GM12878 (cell line): Measurements from ENCODE around the gene AP3S1. TPM values are rescaled to one million over a fixed set of nuclear protein-coding genes. Genes with fewer than 3 reads are reported as not detected.

Source experiments
- ATAC-seq: fragments of 200-7000 bp; cut with Tn5 transposase; 3 replicates; pipeline ENCODE4 v1.9.1; 2020; ENCODE audit warnings: mild to moderate bottlenecking, moderate library complexity
- BruUV-seq: library from RNA; stranded (reverse); fragments of 400-500 nt; replicated peaks from 2 replicates; lab custom pipeline; 2021; lab: Mats Ljungman, UMichigan
- CTCF ChIA-PET: fragments of 300-600 bp; sonication (Branson Sonifier 250); formaldehyde crosslinking; extraction: SDS; loops from one replicate; lab custom pipeline; 2021; ENCODE audit warnings: inconsistent platforms; lab: Yijun Ruan, JAX
- POLR2A ChIA-PET: fragments of 350-600 bp; formaldehyde crosslinking; extraction: SDS; loops from one replicate; lab custom pipeline; 2021; ENCODE audit warnings: inconsistent platforms; lab: Charles Lee
- RAD21 ChIA-PET: fragments of 300-600 bp; sonication (Branson Sonifier 250); formaldehyde crosslinking; loops from one replicate; lab custom pipeline; 2023; ENCODE audit warnings: antibody characterized with exemption; ENCODE audit not compliant: unreplicated experiment; lab: Charles Lee
- SMC1A ChIA-PET: fragments of 300-600 bp; sonication (Branson Sonifier 250); formaldehyde crosslinking; loops from one replicate; lab custom pipeline; 2023; ENCODE audit not compliant: unreplicated experiment, uncharacterized antibody; lab: Charles Lee
- DNase-seq: peaks from one replicate; pipeline ENCODE4 v3.0.0-alpha.2; 2011; ENCODE audit warnings: low read depth, low spot score
- FAIRE-seq: peaks from 3 replicates; lab custom pipeline; 2011; peaks lifted over from hg19 to GRCh38; lab: Jason Lieb, UNC
- H2AFZ ChIP-seq: 2 replicates; pipeline ENCODE4 v1.6.0; 2011; ENCODE audit warnings: low read depth, low read length, control low read depth; ENCODE audit not compliant: control insufficient read depth
- H3K27ac ChIP-seq: 2 replicates; pipeline ENCODE4 v1.5.1; 2011; ENCODE audit warnings: control low read depth; ENCODE audit not compliant: control insufficient read depth, insufficient read depth
- H3K27me3 ChIP-seq, 2 experiments: replicated peaks in 1 of 2; 2 replicates each; pipeline versions ENCODE4 v1.6.0 to v1.6.1; 2011; ENCODE audit warnings: low read length in 1 of 2; ENCODE audit not compliant: control insufficient read depth in 2 of 2, insufficient read depth in 2 of 2
- H3K36me3 ChIP-seq, 2 experiments: 2 replicates each; pipeline ENCODE4 v1.5.1; 2011; ENCODE audit warnings: low read length in 1 of 2; ENCODE audit not compliant: control insufficient read depth in 2 of 2, insufficient read depth in 2 of 2
- H3K4me1 ChIP-seq: 2 replicates; pipeline ENCODE4 v1.6.1; 2011; ENCODE audit warnings: mild to moderate bottlenecking, low read length, moderate library complexity, mixed read lengths; ENCODE audit not compliant: control insufficient read depth, insufficient read depth
- H3K4me2 ChIP-seq: 2 replicates; pipeline ENCODE4 v1.6.0; 2011; ENCODE audit warnings: control low read depth; ENCODE audit not compliant: control insufficient read depth, insufficient read depth
- H3K4me3 ChIP-seq: fragments of 200-600 bp; sonication (generic); 2 replicates; pipeline ENCODE4 v1.5.1; 2016
- H3K79me2 ChIP-seq: 2 replicates; pipeline ENCODE4 v1.6.0; 2011; ENCODE audit warnings: low read length; ENCODE audit not compliant: control insufficient read depth, insufficient read depth
- H3K9ac ChIP-seq: 2 replicates; pipeline ENCODE4 v1.8.0; 2011; ENCODE audit warnings: low read length, control low read depth, mixed read lengths; ENCODE audit not compliant: control insufficient read depth, insufficient read depth
- H3K9me3 ChIP-seq: replicated peaks from 3 replicates; pipeline ENCODE4 v1.5.1; 2011; ENCODE audit warnings: mild to moderate bottlenecking, low read length; ENCODE audit not compliant: control insufficient read depth, insufficient read depth
- H4K20me1 ChIP-seq: 2 replicates; pipeline ENCODE4 v1.6.0; 2011; ENCODE audit not compliant: control insufficient read depth, insufficient read depth
- ASH2L ChIP-seq: fragments of 300-600, 200-600 bp; sonication (generic); IDR thresholded peaks from 2 replicates; pipeline ENCODE4 v1.6.1; 2017; ENCODE audit warnings: low read depth, mild to moderate bottlenecking, borderline replicate concordance
- ATF7 ChIP-seq: fragments of 450-650 bp; IDR thresholded peaks from 2 replicates; pipeline ENCODE4 v1.6.1; 2016; ENCODE audit warnings: low read depth, mild to moderate bottlenecking
- CUX1 ChIP-seq: IDR thresholded peaks from 2 replicates; pipeline ENCODE4 v1.6.1; 2012; ENCODE audit warnings: improper control_type of control experiment, low read depth, low read length; ENCODE audit not compliant: insufficient replicate concordance
- EED ChIP-seq: sonication (generic); IDR thresholded peaks from 2 replicates; pipeline ENCODE4 v1.6.1; 2016; ENCODE audit warnings: antibody characterized with exemption, low read depth
- HCFC1 ChIP-seq: fragments of 150-350 bp; IDR thresholded peaks from 2 replicates; pipeline ENCODE4 v1.6.1; 2014; ENCODE audit warnings: low read length
- IRF4 ChIP-seq: IDR thresholded peaks from 2 replicates; pipeline ENCODE4 v1.6.1; 2011; ENCODE audit warnings: low read depth, low read length
- RCOR1 ChIP-seq: conservative IDR thresholded peaks from 2 replicates; pipeline ENCODE4 v1.6.1; 2012; ENCODE audit warnings: low read depth, low read length, improper control_type of control experiment
- WGBS: methylation state at CpG from one replicate; pipeline ENCODE4 v1.1.6; 2016; ENCODE audit warnings: low lambda C conversion rate; ENCODE audit not compliant: insufficient replicate concordance, insufficient coverage; ENCODE audit errors: missing lambda C conversion rate; 5-methylcytosine and 5-hydroxymethylcytosine counted together
- in situ Hi-C: fragments of 300-500 bp; cut with MboI; formaldehyde crosslinking; loops from 9 replicates; pipeline ENCODE4 v1.14.3; 2018; ENCODE audit warnings: mixed read lengths
- intact Hi-C: fragments of 100-400 bp; cut with micrococcal nuclease; formaldehyde crosslinking; loops from one replicate; pipeline ENCODE4 v1.14.2; 2022; ENCODE audit not compliant: unreplicated experiment
- polyA plus RNA-seq, 11 experiments: library from polyadenylated mRNA; depleted of rRNA in 4 of 11; unstranded in 6 of 11; stranded (reverse) in 5 of 11; fragments of >200 nt; fragmentation: Nextera tagmentation in 4 of 11; fragmentation: Illumina TruSeq in 1 of 11; extraction: Ambion mirVana in 4 of 11; extraction: Trizol in 1 of 11; gene quantifications; 1 replicate in 1 of 11; 2 replicates in 10 of 11; pipeline versions ENCODE4 v1.2.1 to v1.2.3, GENCODE V29; 2011 to 2016; ENCODE audit warnings: inconsistent platforms in 2 of 11, missing spikeins in 2 of 11, low read depth in 1 of 11
- total RNA-seq, 4 experiments: library from RNA; depleted of rRNA in 3 of 4; stranded (reverse); fragments of >200 nt in 3 of 4; fragmentation: Illumina TruSeq in 1 of 4; extraction: Trizol in 1 of 4; gene quantifications; 2 replicates each; pipeline versions ENCODE4 v1.2.1 to v1.2.3, GENCODE V29; 2013 to 2021
- TF ChIP-seq, protein P1 (sequence below): IDR thresholded peaks from 2 replicates; pipeline ENCODE4 v1.6.1; 2011; ENCODE audit warnings: low read depth, low read length, improper control_type of control experiment, borderline replicate concordance
- TF ChIP-seq, protein P2 (sequence below): fragments of 450-650 bp; IDR thresholded peaks from 2 replicates; pipeline ENCODE4 v1.6.1; 2017; ENCODE audit warnings: mild to moderate bottlenecking, moderate library complexity

The AP3S1 gene
- total and polyA plus RNA-seq, 10 of the 15 experiments (the other 5 are each of a cell fraction or from before 2014, with no cell fraction given): 36.4 to 137 (median 67.5) TPM

GRCh38 chr5:115875447-115875846, 33.7 kb downstream of the AP3S1 start:
- no peak overlapping the region for H3K4me3 ChIP-seq
- intact Hi-C loops: no loop called here
- in situ Hi-C loops: no loop called here
- H3K79me2 ChIP-seq: no peaks in the 10 kb centered on the region; the same call in 1 of the 2 replicates
- H3K27me3 ChIP-seq: no peaks in the 10 kb centered on the region
- H3K9ac ChIP-seq: no peak overlapping the region
- ChIA-PET RAD21 (interaction anchor here (1.1 kb wide), 1 partner anchor 10 kb away, joined by 3 read pairs; no protein-coding TSS in a partner anchor), SMC1A (interaction anchor here (1.0 to 2.3 kb wide), 2 partner anchors 12 to 157 kb away, joined by 3 to 5 read pairs; no protein-coding TSS in a partner anchor), CTCF (no interaction called here), POLR2A (no interaction called here)
- WGBS: 93% methylated on average over 2 of the region's 2 CpGs
- H3K9me3 ChIP-seq: no peaks in the 10 kb centered on the region; the same call in 2 of the 3 replicates
- no peak overlapping the region for H2AFZ ChIP-seq
- no peaks in the 10 kb centered on the region for H4K20me1 ChIP-seq
- H3K36me3 ChIP-seq: peaks cover 0 to 17% of the 10 kb centered on the region in 2 experiments; a peak in 1 of 4 replicates
- no peak overlapping the region for H3K27ac ChIP-seq
- H3K4me1 ChIP-seq: no peaks in the 10 kb centered on the region
- H3K4me2 ChIP-seq: no peak overlapping the region
- TF ChIP-seq IRF4: no peak
- TF ChIP-seq, protein P1, sequence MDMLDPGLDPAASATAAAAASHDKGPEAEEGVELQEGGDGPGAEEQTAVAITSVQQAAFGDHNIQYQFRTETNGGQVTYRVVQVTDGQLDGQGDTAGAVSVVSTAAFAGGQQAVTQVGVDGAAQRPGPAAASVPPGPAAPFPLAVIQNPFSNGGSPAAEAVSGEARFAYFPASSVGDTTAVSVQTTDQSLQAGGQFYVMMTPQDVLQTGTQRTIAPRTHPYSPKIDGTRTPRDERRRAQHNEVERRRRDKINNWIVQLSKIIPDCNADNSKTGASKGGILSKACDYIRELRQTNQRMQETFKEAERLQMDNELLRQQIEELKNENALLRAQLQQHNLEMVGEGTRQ: no peak
- TF ChIP-seq ASH2L: no peak
- TF ChIP-seq, protein P2, sequence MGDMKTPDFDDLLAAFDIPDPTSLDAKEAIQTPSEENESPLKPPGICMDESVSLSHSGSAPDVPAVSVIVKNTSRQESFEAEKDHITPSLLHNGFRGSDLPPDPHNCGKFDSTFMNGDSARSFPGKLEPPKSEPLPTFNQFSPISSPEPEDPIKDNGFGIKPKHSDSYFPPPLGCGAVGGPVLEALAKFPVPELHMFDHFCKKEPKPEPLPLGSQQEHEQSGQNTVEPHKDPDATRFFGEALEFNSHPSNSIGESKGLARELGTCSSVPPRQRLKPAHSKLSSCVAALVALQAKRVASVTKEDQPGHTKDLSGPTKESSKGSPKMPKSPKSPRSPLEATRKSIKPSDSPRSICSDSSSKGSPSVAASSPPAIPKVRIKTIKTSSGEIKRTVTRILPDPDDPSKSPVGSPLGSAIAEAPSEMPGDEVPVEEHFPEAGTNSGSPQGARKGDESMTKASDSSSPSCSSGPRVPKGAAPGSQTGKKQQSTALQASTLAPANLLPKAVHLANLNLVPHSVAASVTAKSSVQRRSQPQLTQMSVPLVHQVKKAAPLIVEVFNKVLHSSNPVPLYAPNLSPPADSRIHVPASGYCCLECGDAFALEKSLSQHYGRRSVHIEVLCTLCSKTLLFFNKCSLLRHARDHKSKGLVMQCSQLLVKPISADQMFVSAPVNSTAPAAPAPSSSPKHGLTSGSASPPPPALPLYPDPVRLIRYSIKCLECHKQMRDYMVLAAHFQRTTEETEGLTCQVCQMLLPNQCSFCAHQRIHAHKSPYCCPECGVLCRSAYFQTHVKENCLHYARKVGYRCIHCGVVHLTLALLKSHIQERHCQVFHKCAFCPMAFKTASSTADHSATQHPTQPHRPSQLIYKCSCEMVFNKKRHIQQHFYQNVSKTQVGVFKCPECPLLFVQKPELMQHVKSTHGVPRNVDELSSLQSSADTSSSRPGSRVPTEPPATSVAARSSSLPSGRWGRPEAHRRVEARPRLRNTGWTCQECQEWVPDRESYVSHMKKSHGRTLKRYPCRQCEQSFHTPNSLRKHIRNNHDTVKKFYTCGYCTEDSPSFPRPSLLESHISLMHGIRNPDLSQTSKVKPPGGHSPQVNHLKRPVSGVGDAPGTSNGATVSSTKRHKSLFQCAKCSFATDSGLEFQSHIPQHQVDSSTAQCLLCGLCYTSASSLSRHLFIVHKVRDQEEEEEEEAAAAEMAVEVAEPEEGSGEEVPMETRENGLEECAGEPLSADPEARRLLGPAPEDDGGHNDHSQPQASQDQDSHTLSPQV: no peak
- no peak for TF ChIP-seq EED
- no peak for TF ChIP-seq ATF7
- no peak for TF ChIP-seq HCFC1
- TF ChIP-seq RCOR1: no peak
- TF ChIP-seq CUX1: no peak
- DNase-seq (no peak), ATAC-seq (no peak), FAIRE-seq (no peak)
- BruUV-seq: no TSS peak
